ENCODE results near the gene PHTF2. TPM values are rescaled to one million over a fixed set of nuclear protein-coding genes. Genes with fewer than 3 reads are reported as not detected.
"Not testable (repeated sequence)": the region's sequence is repeated elsewhere in the genome, so short reads cannot be mapped to it uniquely, and the experiment has no call there.

The PHTF2 gene
- total and polyA plus RNA-seq, 10 of the 15 experiments (the other 5 are each of a cell fraction or from before 2014, with no cell fraction given) = 12.9 to 41.8 (median 27.0) TPM

GRCh38 chr7:77831953-77832352, 33.4 kb downstream of the PHTF2 start:
- SMC1A ChIA-PET (ENCODE audit: uncharacterized antibody, unreplicated experiment) = interaction anchor here (2.0 kb wide), 1 partner anchor 9 kb away, joined by 8 read pairs; no protein-coding TSS in a partner anchor
- no peak for TF ChIP-seq BACH1 (IDR thresholded peaks at IDR 0.05; ENCODE audit: borderline replicate concordance)
- CTCF ChIA-PET = interaction anchor here (0.6 to 0.8 kb wide), 2 partner anchors 9 to 12 kb away, joined by 3 read pairs; no protein-coding TSS in a partner anchor
- ATAC-seq (no peak), DNase-seq (ENCODE audit: low read depth, low spot score) (no peak), FAIRE-seq (no peak)
- Histone ChIP-seq H3K4me1 (ENCODE audit: control insufficient read depth, insufficient read depth, low read length) (peaks cover 8% of the 10 kb centered on the region; the same call in 1 of the 2 replicates), H3K36me3 (ENCODE audit: control insufficient read depth in 2 of 2, insufficient read depth in 2 of 2, low read length in 1 of 2) (peaks cover 0 to 2% of the 10 kb centered on the region in 2 experiments; a peak in 1 of 4 replicates), H3K27ac (ENCODE audit: control insufficient read depth, insufficient read depth) (no peak overlapping the region), H2AFZ (ENCODE audit: control insufficient read depth, low read depth, low read length) (no peak overlapping the region), H4K20me1 (ENCODE audit: control insufficient read depth, insufficient read depth) (no peaks in the 10 kb centered on the region), H3K79me2 (ENCODE audit: control insufficient read depth, insufficient read depth, low read length) (peaks cover 23% of the 10 kb centered on the region), H3K9ac (ENCODE audit: control insufficient read depth, insufficient read depth, low read length) (no peak overlapping the region), H3K4me2 (ENCODE audit: control insufficient read depth, insufficient read depth) (no peak overlapping the region), H3K27me3 (replicated peaks in 1 of 2; ENCODE audit: control insufficient read depth in 2 of 2, insufficient read depth in 2 of 2, low read length in 1 of 2) (no peaks in the 10 kb centered on the region), H3K9me3 (replicated peaks; ENCODE audit: control insufficient read depth, insufficient read depth, low read length) (peaks cover 2% of the 10 kb centered on the region; the same call in 1 of the 3 replicates), H3K4me3 (no peak overlapping the region)
- RAD21 ChIA-PET (ENCODE audit: unreplicated experiment) = no interaction called here
- no TSS peak for BruUV-seq (replicated peaks)
- intact Hi-C loops (cut with micrococcal nuclease; ENCODE audit: unreplicated experiment) (no loop called here), in situ Hi-C loops (cut with MboI) (no loop called here)
- POLR2A ChIA-PET = interaction anchor here (1.8 kb wide), 1 partner anchor 9 kb away, joined by 5 read pairs; no protein-coding TSS in a partner anchor
- 93% methylated on average over 1 of the region's 1 CpG for WGBS (ENCODE audit: insufficient coverage, insufficient replicate concordance, low lambda C conversion rate, missing lambda C conversion rate)

GRCh38 chr7:77833136-77833535, 34.6 kb downstream of the PHTF2 start:
- no peaks in the 10 kb centered on the region for H4K20me1 ChIP-seq (ENCODE audit: control insufficient read depth, insufficient read depth)
- H3K9me3 ChIP-seq (replicated peaks; ENCODE audit: control insufficient read depth, insufficient read depth, low read length) = peaks cover 2% of the 10 kb centered on the region; the same call in 1 of the 3 replicates
- ATAC-seq (no peak), FAIRE-seq (no peak), DNase-seq (ENCODE audit: low read depth, low spot score) (no peak)
- H3K4me3 ChIP-seq = no peak overlapping the region
- no peaks in the 10 kb centered on the region for H3K27me3 ChIP-seq (replicated peaks in 1 of 2; ENCODE audit: control insufficient read depth in 2 of 2, insufficient read depth in 2 of 2, low read length in 1 of 2)
- H3K36me3 ChIP-seq (ENCODE audit: control insufficient read depth in 2 of 2, insufficient read depth in 2 of 2, low read length in 1 of 2) = peaks cover 0 to 2% of the 10 kb centered on the region in 2 experiments; a peak in 1 of 4 replicates
- ChIA-PET SMC1A (ENCODE audit: uncharacterized antibody, unreplicated experiment) (interaction anchor here (1.2 to 1.3 kb wide), 2 partner anchors 9 to 10 kb away, joined by 3 to 4 read pairs; no protein-coding TSS in a partner anchor), POLR2A (no interaction called here), RAD21 (ENCODE audit: unreplicated experiment) (no interaction called here), CTCF (interaction anchor here (1.4 to 1.7 kb wide), 2 partner anchors 13 to 174 kb away, joined by 3 to 5 read pairs; no protein-coding TSS in a partner anchor)
- no peak overlapping the region for H2AFZ ChIP-seq (ENCODE audit: control insufficient read depth, low read depth, low read length)
- no peak for TF ChIP-seq MTA2 (IDR thresholded peaks at IDR 0.05; ENCODE audit: low read depth)
- no peak for TF ChIP-seq PKNOX1 (IDR thresholded peaks at IDR 0.05)
- no peak for TF ChIP-seq ZSCAN29 (IDR thresholded peaks at IDR 0.05)
- TF ChIP-seq ZBED1 (IDR thresholded peaks at IDR 0.05; ENCODE audit: borderline replicate concordance) = no peak
- TF ChIP-seq SMAD5 (IDR thresholded peaks at IDR 0.05; ENCODE audit: low read depth) = no peak
- no peak for TF ChIP-seq JUNB (IDR thresholded peaks at IDR 0.05)
- no peak for TF ChIP-seq RCOR1 (conservative IDR thresholded peaks at IDR 0.05; ENCODE audit: low read depth, low read length)
- WGBS (ENCODE audit: insufficient coverage, insufficient replicate concordance, low lambda C conversion rate, missing lambda C conversion rate) = 100% methylated on average over 1 of the region's 1 CpG
- peaks cover 17% of the 10 kb centered on the region for H3K79me2 ChIP-seq (ENCODE audit: control insufficient read depth, insufficient read depth, low read length)
- in situ Hi-C loops (cut with MboI) = no loop called here
- no peak overlapping the region for H3K27ac ChIP-seq (ENCODE audit: control insufficient read depth, insufficient read depth)
- H3K9ac ChIP-seq (ENCODE audit: control insufficient read depth, insufficient read depth, low read length) = no peak overlapping the region
- BruUV-seq (replicated peaks) = no TSS peak
- no peaks in the 10 kb centered on the region for H3K4me1 ChIP-seq (ENCODE audit: control insufficient read depth, insufficient read depth, low read length)
- intact Hi-C loops (cut with micrococcal nuclease; ENCODE audit: unreplicated experiment) = no loop called here
- no peak overlapping the region for H3K4me2 ChIP-seq (ENCODE audit: control insufficient read depth, insufficient read depth)

GRCh38 chr7:77836425-77836824, 37.9 kb downstream of the PHTF2 start:
- BruUV-seq (replicated peaks); FAIRE-seq; ATAC-seq; H2AFZ ChIP-seq (ENCODE audit: control insufficient read depth, low read depth, low read length); RAD21 ChIA-PET (ENCODE audit: unreplicated experiment); H4K20me1 ChIP-seq (ENCODE audit: control insufficient read depth, insufficient read depth); H3K4me1 ChIP-seq (ENCODE audit: control insufficient read depth, insufficient read depth, low read length); H3K27ac ChIP-seq (ENCODE audit: control insufficient read depth, insufficient read depth); H3K27me3 ChIP-seq (replicated peaks in 1 of 2; ENCODE audit: control insufficient read depth in 2 of 2, insufficient read depth in 2 of 2, low read length in 1 of 2); POLR2A ChIA-PET; H3K36me3 ChIP-seq (ENCODE audit: control insufficient read depth in 2 of 2, insufficient read depth in 2 of 2, low read length in 1 of 2); H3K4me2 ChIP-seq (ENCODE audit: control insufficient read depth, insufficient read depth); in situ Hi-C loops (cut with MboI); H3K9ac ChIP-seq (ENCODE audit: control insufficient read depth, insufficient read depth, low read length); H3K79me2 ChIP-seq (ENCODE audit: control insufficient read depth, insufficient read depth, low read length); H3K4me3 ChIP-seq; H3K9me3 ChIP-seq (replicated peaks; ENCODE audit: control insufficient read depth, insufficient read depth, low read length); intact Hi-C loops (cut with micrococcal nuclease; ENCODE audit: unreplicated experiment); DNase-seq (ENCODE audit: low read depth, low spot score): not testable (repeated sequence)
- SMC1A ChIA-PET (ENCODE audit: uncharacterized antibody, unreplicated experiment) = interaction anchor here (1.4 to 2.4 kb wide), 3 partner anchors 8 to 71 kb away, joined by 4 to 8 read pairs (median 6); no protein-coding TSS in a partner anchor
- CTCF ChIA-PET = interaction anchor here (0.8 to 1.3 kb wide), 2 partner anchors 9 to 64 kb away, joined by 3 to 4 read pairs; no protein-coding TSS in a partner anchor
- 83% methylated on average over 2 of the region's 2 CpGs for WGBS (ENCODE audit: insufficient coverage, insufficient replicate concordance, low lambda C conversion rate, missing lambda C conversion rate)
